HepG2 (cell line): ENCODE results near the gene HPCAL1. TPM values are rescaled to one million over a fixed set of nuclear protein-coding genes. Genes with fewer than 3 reads are reported as not detected.

Experiments used
- ATAC-seq: fragments of 200-7000 bp; cut with Tn5 transposase; 3 replicates; pipeline ENCODE4 v1.9.1; 2020; ENCODE audit warnings: mild to moderate bottlenecking, moderate library complexity
- BruUV-seq: library from RNA; stranded (reverse); fragments of 400-500 nt; replicated peaks from 2 replicates; lab custom pipeline; 2021; lab: Mats Ljungman, UMichigan
- CTCF ChIA-PET: fragments of 300-600 bp; formaldehyde crosslinking; extraction: SDS; loops from one replicate; lab custom pipeline; 2021; ENCODE audit warnings: low total read pairs, inconsistent platforms, low intra/inter-chr PET ratio; lab: Yijun Ruan, JAX
- POLR2A ChIA-PET: fragments of 350-600 bp; sonication (Branson Sonifier 250); formaldehyde crosslinking; loops from one replicate; lab custom pipeline; 2020; ENCODE audit warnings: antibody characterized with exemption, inconsistent platforms; lab: Yijun Ruan, JAX
- DNase-seq: peaks from one replicate; pipeline ENCODE4 v3.0.0-alpha.2; 2015; ENCODE audit warnings: low spot score
- FAIRE-seq: peaks from 3 replicates; lab custom pipeline; 2011; peaks lifted over from hg19 to GRCh38; lab: Jason Lieb, UNC
- H2AFZ ChIP-seq: one replicate; pipeline ENCODE4 v1.6.1; 2011; ENCODE audit warnings: low read length, inconsistent platforms
- H3K27ac ChIP-seq: fragments of 300-600 bp; 3 replicates; pipeline ENCODE4 v1.8.0; 2011; ENCODE audit warnings: mixed run types, mild to moderate bottlenecking, mixed read lengths, low read length, inconsistent platforms; ENCODE audit not compliant: insufficient read depth; ENCODE audit errors: extremely low read length
- H3K27me3 ChIP-seq, 2 experiments: fragments of 200-600 bp in 1 of 2; 2 replicates in 1 of 2; 3 replicates in 1 of 2; pipeline versions ENCODE4 v1.6.0 to v1.8.0; 2011; ENCODE audit warnings: low read length in 2 of 2, mild to moderate bottlenecking in 2 of 2, moderate library complexity in 2 of 2, inconsistent platforms in 1 of 2; ENCODE audit not compliant: insufficient read depth in 2 of 2, control insufficient read depth in 1 of 2
- H3K36me3 ChIP-seq, 2 experiments: fragments of 200-600 bp in 1 of 2; replicated peaks in 1 of 2; 2 replicates in 1 of 2; 3 replicates in 1 of 2; pipeline versions ENCODE4 v1.5.1 to v1.8.0; 2011; ENCODE audit warnings: low read length in 2 of 2, inconsistent platforms in 1 of 2; ENCODE audit not compliant: insufficient read depth in 2 of 2, control insufficient read depth in 1 of 2
- H3K4me1 ChIP-seq: 2 replicates; pipeline ENCODE4 v1.5.1; 2012; ENCODE audit warnings: low read length, inconsistent platforms; ENCODE audit not compliant: insufficient read depth
- H3K4me2 ChIP-seq: 2 replicates; pipeline ENCODE4 v1.6.0; 2011; ENCODE audit warnings: low read depth, low read length, inconsistent platforms
- H3K4me3 ChIP-seq, 3 experiments: fragments of 200-600 bp in 1 of 3; sonication (generic), shearing (Covaris generic) in 1 of 3; replicated peaks in 1 of 3; 2 replicates each; pipeline ENCODE4 v1.5.1; 2011 to 2016; ENCODE audit warnings: low read length in 3 of 3, inconsistent platforms in 2 of 3, low read depth in 2 of 3, mild to moderate bottlenecking in 2 of 3, control low read depth in 1 of 3, mixed read lengths in 1 of 3; ENCODE audit not compliant: insufficient read depth in 1 of 3
- H3K79me2 ChIP-seq: one replicate; pipeline ENCODE4 v1.6.1; 2011; ENCODE audit warnings: low read length, inconsistent platforms; ENCODE audit not compliant: insufficient read depth
- H3K9ac ChIP-seq: 2 replicates; pipeline ENCODE4 v1.6.0; 2011; ENCODE audit warnings: mild to moderate bottlenecking, low read depth, low read length, inconsistent platforms; ENCODE audit not compliant: insufficient read depth
- H3K9me3 ChIP-seq: 2 replicates; pipeline ENCODE4 v1.5.1; 2012; ENCODE audit warnings: mild to moderate bottlenecking, low read length
- H4K20me1 ChIP-seq: 2 replicates; pipeline ENCODE4 v1.6.0; 2011; ENCODE audit warnings: inconsistent platforms, mild to moderate bottlenecking, low read length, moderate library complexity; ENCODE audit not compliant: insufficient read depth
- ARID2 ChIP-seq: sonication (generic); formaldehyde crosslinking; IDR thresholded peaks from 2 replicates; pipeline ENCODE4 v1.8.1; 2022; ENCODE audit warnings: mild to moderate bottlenecking, missing genetic modification reagents, borderline replicate concordance
- BCL6 ChIP-seq: IDR thresholded peaks from 2 replicates; pipeline ENCODE4 v1.6.1; 2016; ENCODE audit warnings: missing genetic modification reagents, missing compliant biosample characterization
- CCDC6 ChIP-seq: sonication (generic); formaldehyde crosslinking; IDR thresholded peaks from 2 replicates; pipeline ENCODE4 v1.8.1; 2022; ENCODE audit warnings: mild to moderate bottlenecking, missing genetic modification reagents, moderate library complexity
- ELF4 ChIP-seq: sonication (generic); formaldehyde crosslinking; IDR thresholded peaks from 2 replicates; pipeline ENCODE4 v1.5.0; 2020; ENCODE audit warnings: missing genetic modification reagents, mild to moderate bottlenecking, moderate library complexity, borderline replicate concordance
- KLF16 ChIP-seq, 2 experiments: sonication (generic) in 1 of 2; formaldehyde crosslinking in 1 of 2; IDR thresholded peaks; 2 replicates each; pipeline versions ENCODE4 v1.6.1 to v1.8.0; 2016 to 2023; ENCODE audit warnings: missing genetic modification reagents in 2 of 2, missing compliant biosample characterization in 1 of 2
- KLF6 ChIP-seq: IDR thresholded peaks from 2 replicates; pipeline ENCODE4 v1.8.0; 2016; ENCODE audit warnings: missing biosample characterization, missing genetic modification reagents
- MXI1 ChIP-seq: IDR thresholded peaks from 3 replicates; pipeline ENCODE4 v1.6.1; 2012; ENCODE audit warnings: low read depth, low read length, inconsistent platforms, borderline replicate concordance
- PITX1 ChIP-seq: sonication (generic); formaldehyde crosslinking; IDR thresholded peaks from 2 replicates; pipeline ENCODE4 v1.5.1; 2020; ENCODE audit warnings: mild to moderate bottlenecking, missing genetic modification reagents
- RBM39 ChIP-seq: fragments of 200-400 bp; formaldehyde crosslinking; IDR thresholded peaks from one replicate; pipeline ENCODE4 v1.6.1; 2018; ENCODE audit warnings: antibody characterized with exemption, mild to moderate bottlenecking, low read depth, low read length; ENCODE audit not compliant: poor library complexity, severe bottlenecking
- STAG1 ChIP-seq: sonication (generic); formaldehyde crosslinking; IDR thresholded peaks from 2 replicates; pipeline ENCODE4 v1.4.0; 2020; ENCODE audit warnings: missing genetic modification reagents
- ZBTB2 ChIP-seq: sonication (generic); formaldehyde crosslinking; IDR thresholded peaks from 2 replicates; pipeline ENCODE4 v1.8.0; 2022; ENCODE audit warnings: low read depth, missing genetic modification reagents
- ZBTB37 ChIP-seq: sonication (generic); formaldehyde crosslinking; IDR thresholded peaks from 2 replicates; pipeline ENCODE4 v1.4.0; 2020; ENCODE audit warnings: mild to moderate bottlenecking, missing genetic modification reagents
- ZFP82 ChIP-seq: sonication (generic); formaldehyde crosslinking; IDR thresholded peaks from 2 replicates; pipeline ENCODE4 v1.5.1; 2020; ENCODE audit warnings: mild to moderate bottlenecking, missing genetic modification reagents, borderline replicate concordance
- ZNF274 ChIP-seq: sonication (generic); formaldehyde crosslinking; IDR thresholded peaks from 2 replicates; pipeline ENCODE4 v1.5.1; 2020; ENCODE audit warnings: mild to moderate bottlenecking, missing genetic modification reagents
- ZNF512B ChIP-seq: sonication (generic); formaldehyde crosslinking; IDR thresholded peaks from 2 replicates; pipeline ENCODE4 v1.5.1; 2020; ENCODE audit warnings: missing genetic modification reagents, mild to moderate bottlenecking, borderline replicate concordance
- ZNF567 ChIP-seq: sonication (generic); formaldehyde crosslinking; IDR thresholded peaks from 2 replicates; pipeline ENCODE4 v1.8.1; 2023; ENCODE audit warnings: mild to moderate bottlenecking, missing genetic modification reagents, borderline replicate concordance
- WGBS: methylation state at CpG from one replicate; pipeline ENCODE4 v1.1.6; 2017; ENCODE audit warnings: low lambda C conversion rate; 5-methylcytosine and 5-hydroxymethylcytosine counted together
- in situ Hi-C: cut with HindIII; loops from 2 replicates; pipeline ENCODE4 v1.10.0; 2017; ENCODE audit warnings: low pct_unique_long_range_greater_than_20kb; ENCODE audit not compliant: extremely low pct_ligation_motif_present
- intact Hi-C: fragments of 100-400 bp; cut with micrococcal nuclease; formaldehyde crosslinking; loops from one replicate; pipeline ENCODE4 v1.10.0; 2022; ENCODE audit not compliant: unreplicated experiment
- polyA plus RNA-seq, 8 experiments: library from polyadenylated mRNA; depleted of rRNA in 3 of 8; stranded (reverse) in 7 of 8; unstranded in 1 of 8; fragments of >200 nt; fragmentation: Illumina TruSeq in 4 of 8; extraction: Trizol in 4 of 8; gene quantifications; 2 replicates each; pipeline versions ENCODE4 v1.2.1 to v1.2.3, GENCODE V29; 2011 to 2016; ENCODE audit warnings: low read depth in 4 of 8, missing spikeins in 1 of 8, mixed read lengths in 1 of 8; ENCODE audit not compliant: insufficient read depth in 1 of 8
- total RNA-seq, 5 experiments: library from RNA; depleted of rRNA; stranded (reverse); fragments of >200 nt; fragmentation: Illumina TruSeq; extraction: Trizol; gene quantifications; 2 replicates each; pipeline ENCODE4 v1.2.3, GENCODE V29; 2016; ENCODE audit warnings: low read depth in 1 of 5

The HPCAL1 gene
- total and polyA plus RNA-seq, 2 of the 13 experiments (the other 11 are each of a cell fraction or from before 2014, with no cell fraction given) = 29.5 to 29.9 TPM

- Histone ChIP-seq H3K36me3 (peaks cover 5 to 10% of the 10 kb centered on the region in 2 experiments), H3K9me3 (no peaks in the 10 kb centered on the region), H3K4me3 (peak overlapping the region in 1 of 3 experiments; percentile 28; a peak in 1 of 6 replicates), H3K27ac (no peak overlapping the region), H3K9ac (no peak overlapping the region), H3K79me2 (no peaks in the 10 kb centered on the region), H2AFZ (no peak overlapping the region), H4K20me1 (no peaks in the 10 kb centered on the region), H3K4me1 (peaks cover 57% of the 10 kb centered on the region), H3K4me2 (peak overlapping the region; percentile 56), H3K27me3 (peaks cover 10 to 49% of the 10 kb centered on the region in 2 experiments)
- CTCF ChIA-PET = interaction anchor here (0.7 to 2.5 kb wide), 8 partner anchors 129 to 363 kb away, joined by 3 to 32 read pairs (median 8); no protein-coding TSS in a partner anchor
- FAIRE-seq (peak; percentile 72), ATAC-seq (peak; percentile 82), DNase-seq (peak; percentile 80)
- in situ Hi-C loops (loop anchor here (5.0 to 25.0 kb wide), 3 partner anchors 313 to 623 kb away; partner anchors contain the start of gene RRM2), intact Hi-C loops (loop anchor here (1.0 to 5.0 kb wide), 5 partner anchors 26 to 311 kb away; no protein-coding TSS in a partner anchor)
- POLR2A ChIA-PET = interaction anchor here (0.5 to 2.7 kb wide), 5 partner anchors 14 to 415 kb away, joined by 4 to 20 read pairs (median 8); partner anchors contain the start of gene ODC1
- no TSS peak for BruUV-seq
- 12% methylated on average over 16 of the region's 28 CpGs for WGBS
- TF ChIP-seq ARID2 (no peak), ZBTB2 (CRISPR knock-in tag) (no peak), ZNF512B (CRISPR knock-in tag) (no peak), STAG1 (peak; percentile 100), CCDC6 (CRISPR knock-in tag) (no peak), ZBTB37 (CRISPR knock-in tag) (peak; percentile 49; the same call in 1 of the 2 replicates), ELF4 (CRISPR knock-in tag) (no peak), RBM39 (peak; percentile 52), ZNF274 (peak; percentile 24; the same call in 1 of the 2 replicates), KLF16 (CRISPR knock-in tag; IDR thresholded peaks at IDR 0.05) (peak in 1 of 2 experiments; percentile 82; a peak in 2 of 4 replicates), PITX1 (CRISPR knock-in tag) (peak; percentile 4; the same call in 1 of the 2 replicates), MXI1 (peak; percentile 56; the same call in 1 of the 3 replicates), KLF6 (CRISPR knock-in tag) (peak; percentile 79; the same call in 1 of the 2 replicates), ZFP82 (CRISPR knock-in tag) (no peak), ZNF567 (CRISPR knock-in tag) (peak; percentile 83; the same call in 1 of the 2 replicates), BCL6 (CRISPR knock-in tag) (peak; percentile 91)
These were observed 132.4 kb downstream of the HPCAL1 start for GRCh38 chr2:10434886-10435819.
